ENCODE results near the gene TCFL5.

DNA sequence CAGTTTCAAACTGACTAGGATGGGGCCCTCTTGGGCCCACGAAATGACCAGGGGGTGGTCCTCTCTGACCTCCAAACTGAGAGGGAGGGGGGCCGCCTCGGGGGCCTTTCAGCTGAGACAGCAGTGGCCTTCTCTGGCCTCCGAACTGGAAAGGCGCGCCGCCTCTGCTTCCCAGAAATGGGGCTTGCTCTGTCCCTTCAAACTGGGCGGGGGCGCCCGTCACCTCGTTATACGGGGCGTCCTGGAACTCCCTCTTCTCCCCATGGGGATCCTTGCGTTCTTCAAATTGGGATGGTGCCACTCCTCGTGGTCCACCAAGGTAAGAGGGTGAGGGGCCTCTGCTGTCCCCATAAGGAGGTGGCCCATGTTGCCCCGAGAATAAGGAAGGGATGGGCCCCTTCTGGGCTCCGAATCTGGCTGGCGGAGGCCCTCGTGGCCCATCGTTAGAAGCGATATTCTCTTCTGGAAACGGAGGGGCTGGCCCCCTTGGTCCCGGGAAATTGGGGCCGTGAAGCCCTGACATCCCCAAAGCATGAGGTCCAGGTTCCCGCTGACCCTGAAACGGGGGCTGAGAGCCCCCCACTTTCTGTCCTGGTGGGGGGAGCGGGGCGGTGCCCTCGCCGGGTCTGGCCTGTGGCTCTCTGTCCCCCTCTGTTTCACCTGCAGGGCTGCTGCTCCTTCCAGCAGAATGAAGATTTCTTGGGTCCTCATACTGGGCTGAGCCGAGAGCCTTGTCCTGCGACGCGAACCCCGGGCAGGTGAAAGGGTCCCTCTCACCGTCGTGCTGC, 18.7 kb upstream of the TCFL5 start:
- TF ChIP-seq, protein P1, sequence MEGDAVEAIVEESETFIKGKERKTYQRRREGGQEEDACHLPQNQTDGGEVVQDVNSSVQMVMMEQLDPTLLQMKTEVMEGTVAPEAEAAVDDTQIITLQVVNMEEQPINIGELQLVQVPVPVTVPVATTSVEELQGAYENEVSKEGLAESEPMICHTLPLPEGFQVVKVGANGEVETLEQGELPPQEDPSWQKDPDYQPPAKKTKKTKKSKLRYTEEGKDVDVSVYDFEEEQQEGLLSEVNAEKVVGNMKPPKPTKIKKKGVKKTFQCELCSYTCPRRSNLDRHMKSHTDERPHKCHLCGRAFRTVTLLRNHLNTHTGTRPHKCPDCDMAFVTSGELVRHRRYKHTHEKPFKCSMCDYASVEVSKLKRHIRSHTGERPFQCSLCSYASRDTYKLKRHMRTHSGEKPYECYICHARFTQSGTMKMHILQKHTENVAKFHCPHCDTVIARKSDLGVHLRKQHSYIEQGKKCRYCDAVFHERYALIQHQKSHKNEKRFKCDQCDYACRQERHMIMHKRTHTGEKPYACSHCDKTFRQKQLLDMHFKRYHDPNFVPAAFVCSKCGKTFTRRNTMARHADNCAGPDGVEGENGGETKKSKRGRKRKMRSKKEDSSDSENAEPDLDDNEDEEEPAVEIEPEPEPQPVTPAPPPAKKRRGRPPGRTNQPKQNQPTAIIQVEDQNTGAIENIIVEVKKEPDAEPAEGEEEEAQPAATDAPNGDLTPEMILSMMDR (IDR thresholded peaks at IDR 0.05; ENCODE audit: low read length): no peak
- TF ChIP-seq EZH2 (optimal IDR thresholded peaks at IDR 0.05; ENCODE audit: low read depth, low read length): no peak
- no peak for TF ChIP-seq EZH2phosphoT487 (IDR thresholded peaks at IDR 0.05; ENCODE audit: low read length)
